ENCODE measurements around the gene ESR1. TPM values are rescaled to one million over a fixed set of nuclear protein-coding genes. Genes with fewer than 3 reads are reported as not detected.

Gene ESR1
- total RNA-seq, 1 donor from 2014 or later, result not detected

DNA sequence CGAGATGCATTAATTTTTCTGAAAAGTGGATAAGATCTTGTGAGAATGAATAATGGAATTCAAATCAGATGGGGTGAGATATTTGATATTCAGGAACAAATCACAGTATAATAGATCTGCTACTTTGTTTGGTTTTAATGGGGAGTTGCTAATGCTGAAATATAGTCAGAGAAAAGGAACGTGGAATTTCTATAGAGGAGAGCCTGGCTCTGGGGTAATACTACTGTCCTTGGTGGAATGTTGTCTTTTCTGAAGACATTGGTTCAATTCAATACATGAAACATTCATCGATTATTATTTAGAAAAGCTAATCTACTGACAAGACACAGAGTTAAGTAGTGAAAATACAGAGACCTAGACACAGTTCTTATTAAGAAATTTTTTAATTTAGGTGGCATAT lies 108.6 kb downstream of the ESR1 start:
- H3K4me1 Mint-ChIP-seq, result no peaks in the 10 kb centered on the region
- no peak overlapping the region for H3K27ac Mint-ChIP-seq
- H3K4me3 ChIP-seq, result no peak overlapping the region
- no peak overlapping the region for H2AFZ ChIP-seq (replicated peaks)
- H3F3A ChIP-seq (ENCODE audit: low read depth), result no peaks in the 10 kb centered on the region
- H3K36me3 Mint-ChIP-seq, result no peaks in the 10 kb centered on the region
- H3K9ac ChIP-seq, result no peak overlapping the region
- H3K27ac ChIP-seq, result no peak overlapping the region
- no peaks in the 10 kb centered on the region for H3K36me3 ChIP-seq
- H3K4me1 ChIP-seq, result no peaks in the 10 kb centered on the region
- H3K9me3 Mint-ChIP-seq, result peaks cover 2% of the 10 kb centered on the region
- no peak overlapping the region for H3K4me2 ChIP-seq
- DNase-seq (ENCODE audit: low spot score), result no peak
- no peak for TF ChIP-seq CTCF (IDR thresholded peaks at IDR 0.05)
- no peak for TF ChIP-seq EZH2phosphoT487 (IDR thresholded peaks at IDR 0.05)
- TF ChIP-seq EZH2 (IDR thresholded peaks at IDR 0.05), result no peak
- no peaks in the 10 kb centered on the region for H3K27me3 Mint-ChIP-seq (ENCODE audit: insufficient read depth, low read depth)
- H3K27me3 ChIP-seq, result no peaks in the 10 kb centered on the region
- H3K4me3 Mint-ChIP-seq, result no peak overlapping the region
- no peaks in the 10 kb centered on the region for H4K20me1 ChIP-seq (ENCODE audit: low read depth)
- H3K9me3 ChIP-seq (ENCODE audit: low read depth), result no peaks in the 10 kb centered on the region
- no peaks in the 10 kb centered on the region for H3K79me2 ChIP-seq (ENCODE audit: low read depth)

GRCh38 chr6:151916680-151917164 lies 109.2 kb downstream of the ESR1 start:
- H3K27ac Mint-ChIP-seq, result no peak overlapping the region
- Histone ChIP-seq H3K79me2 (ENCODE audit: low read depth) (no peaks in the 10 kb centered on the region), H2AFZ (replicated peaks) (no peak overlapping the region), H3K4me1 (no peaks in the 10 kb centered on the region), H4K20me1 (ENCODE audit: low read depth) (no peaks in the 10 kb centered on the region), H3K4me2 (no peak overlapping the region), H3K9ac (no peak overlapping the region), H3K4me3 (no peak overlapping the region), H3K36me3 (no peaks in the 10 kb centered on the region), H3K27ac (no peak overlapping the region), H3K27me3 (no peaks in the 10 kb centered on the region), H3K9me3 (ENCODE audit: low read depth) (no peaks in the 10 kb centered on the region), H3F3A (ENCODE audit: low read depth) (no peaks in the 10 kb centered on the region)
- H3K4me1 Mint-ChIP-seq, result no peaks in the 10 kb centered on the region
- TF ChIP-seq CTCF (IDR thresholded peaks at IDR 0.05) (no peak), EZH2 (IDR thresholded peaks at IDR 0.05) (no peak), EZH2phosphoT487 (IDR thresholded peaks at IDR 0.05) (no peak)
- H3K36me3 Mint-ChIP-seq, result no peaks in the 10 kb centered on the region
- H3K4me3 Mint-ChIP-seq, result no peak overlapping the region
- DNase-seq (ENCODE audit: low spot score), result no peak
- peaks cover 2% of the 10 kb centered on the region for H3K9me3 Mint-ChIP-seq
- H3K27me3 Mint-ChIP-seq (ENCODE audit: insufficient read depth, low read depth), result peaks cover under 1% of the 10 kb centered on the region

DNA sequence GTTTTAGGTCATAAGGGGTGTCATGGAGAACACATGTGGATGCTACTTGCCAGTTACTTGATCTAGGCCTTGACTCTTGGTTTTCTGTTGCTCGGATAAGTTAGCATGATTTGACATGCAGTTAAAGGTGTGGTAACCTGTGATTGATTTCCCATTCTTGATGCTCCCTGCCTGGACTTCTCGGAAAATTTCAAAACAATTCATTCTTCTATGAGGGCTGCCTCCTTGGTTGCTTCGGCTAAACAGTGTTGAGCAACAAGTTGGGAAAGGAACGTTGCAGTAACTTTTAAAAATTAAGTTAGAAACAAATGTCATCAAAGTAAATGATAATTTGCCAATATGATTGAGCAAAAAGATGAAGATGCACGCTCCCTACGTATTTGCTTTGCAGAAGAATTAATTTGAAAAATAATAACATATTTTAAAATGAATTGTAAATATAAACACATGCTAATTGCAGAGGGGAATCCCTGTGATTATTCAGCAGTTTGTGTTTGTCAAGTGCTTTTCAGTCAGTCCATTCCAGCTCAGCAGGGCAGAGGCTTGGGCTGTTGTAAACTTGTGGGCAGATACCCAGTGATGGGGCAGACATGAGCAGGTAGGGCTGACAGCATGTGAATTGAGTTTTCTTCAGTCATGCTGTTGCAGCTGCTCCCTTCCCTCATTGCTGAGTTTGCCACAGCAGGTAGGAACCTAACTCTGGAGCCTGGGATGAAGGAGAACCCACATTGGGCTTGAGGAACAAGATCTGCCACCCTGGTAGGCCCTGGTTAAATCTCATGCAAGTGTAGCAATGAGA lies 110.2 kb downstream of the ESR1 start:
- H3K9ac ChIP-seq, result no peak overlapping the region
- no peak overlapping the region for H3K4me3 ChIP-seq
- no peaks in the 10 kb centered on the region for H3K36me3 Mint-ChIP-seq
- H3F3A ChIP-seq (ENCODE audit: low read depth), result no peaks in the 10 kb centered on the region
- H3K27me3 ChIP-seq, result no peaks in the 10 kb centered on the region
- no peaks in the 10 kb centered on the region for H4K20me1 ChIP-seq (ENCODE audit: low read depth)
- no peaks in the 10 kb centered on the region for H3K4me1 Mint-ChIP-seq
- H3K79me2 ChIP-seq (ENCODE audit: low read depth), result no peaks in the 10 kb centered on the region
- H3K9me3 Mint-ChIP-seq, result peaks cover 6% of the 10 kb centered on the region
- no peaks in the 10 kb centered on the region for H3K36me3 ChIP-seq
- H3K4me1 ChIP-seq, result no peaks in the 10 kb centered on the region
- no peaks in the 10 kb centered on the region for H3K9me3 ChIP-seq (ENCODE audit: low read depth)
- H3K27ac Mint-ChIP-seq, result no peak overlapping the region
- no peak for TF ChIP-seq EZH2phosphoT487 (IDR thresholded peaks at IDR 0.05)
- no peak for TF ChIP-seq CTCF (IDR thresholded peaks at IDR 0.05)
- DNase-seq (ENCODE audit: low spot score), result no peak
- H3K27ac ChIP-seq, result no peak overlapping the region
- H3K27me3 Mint-ChIP-seq (ENCODE audit: insufficient read depth, low read depth), result peaks cover 3% of the 10 kb centered on the region
- H2AFZ ChIP-seq (replicated peaks), result no peak overlapping the region
- no peak overlapping the region for H3K4me2 ChIP-seq
- H3K4me3 Mint-ChIP-seq, result no peak overlapping the region
